H9 (cell line): Measurements from ENCODE around the gene NACC2. TPM values are rescaled to one million over a fixed set of nuclear protein-coding genes. Genes with fewer than 3 reads are reported as not detected.

ENCODE experiments used
- DNase-seq: peaks from one replicate; pipeline ENCODE4 v3.0.0-alpha.2; 2017
- H2AFZ ChIP-seq: one replicate; pipeline ENCODE4 v1.6.1; 2013; ENCODE audit warnings: mild to moderate bottlenecking, low read length, control low read depth, moderate library complexity
- H2AK5ac ChIP-seq: 2 replicates; pipeline ENCODE4 v1.6.1; 2013; ENCODE audit warnings: low read length, control low read depth, mixed read lengths; ENCODE audit not compliant: insufficient read length
- H2BK120ac ChIP-seq: one replicate; pipeline ENCODE4 v1.6.1; 2013; ENCODE audit warnings: low read depth, mild to moderate bottlenecking, low read length, control low read depth, inconsistent platforms; ENCODE audit not compliant: poor library complexity, severe bottlenecking
- H2BK12ac ChIP-seq: 2 replicates; pipeline ENCODE4 v1.6.1; 2013; ENCODE audit warnings: low read length, control low read depth, mixed read lengths, low read depth; ENCODE audit not compliant: insufficient read length
- H2BK15ac ChIP-seq: 2 replicates; pipeline ENCODE4 v1.6.1; 2013; ENCODE audit warnings: low read depth, low read length, control low read depth
- H2BK20ac ChIP-seq: one replicate; pipeline ENCODE4 v1.6.1; 2013; ENCODE audit warnings: low read depth, mild to moderate bottlenecking, low read length, control low read depth, inconsistent platforms; ENCODE audit not compliant: poor library complexity, severe bottlenecking
- H2BK5ac ChIP-seq: 2 replicates; pipeline ENCODE4 v1.6.1; 2013; ENCODE audit warnings: low read length, control low read depth, mixed read lengths; ENCODE audit not compliant: insufficient read length
- H3K14ac ChIP-seq: 2 replicates; pipeline ENCODE4 v1.6.1; 2013; ENCODE audit warnings: low read length, control low read depth; ENCODE audit not compliant: insufficient read depth
- H3K18ac ChIP-seq: 2 replicates; pipeline ENCODE4 v1.6.1; 2013; ENCODE audit warnings: low read depth, mild to moderate bottlenecking, mixed read lengths, low read length, control low read depth; ENCODE audit not compliant: insufficient read length
- H3K23ac ChIP-seq: 2 replicates; pipeline ENCODE4 v1.6.1; 2013; ENCODE audit warnings: low read length, control low read depth, mixed read lengths, low read depth; ENCODE audit not compliant: insufficient read length
- H3K23me2 ChIP-seq: 2 replicates; pipeline ENCODE4 v1.6.1; 2013; ENCODE audit warnings: low read depth, mild to moderate bottlenecking, mixed read lengths, low read length, control low read depth; ENCODE audit not compliant: insufficient read length, poor library complexity, severe bottlenecking
- H3K27ac ChIP-seq: 2 replicates; pipeline ENCODE4 v1.5.1; 2013; ENCODE audit warnings: low read length, control low read depth, mixed read lengths, low read depth; ENCODE audit not compliant: insufficient read length
- H3K27me3 ChIP-seq: 2 replicates; pipeline ENCODE4 v1.6.1; 2013; ENCODE audit warnings: low read length, control low read depth, inconsistent platforms; ENCODE audit not compliant: insufficient read depth
- H3K4ac ChIP-seq: 2 replicates; pipeline ENCODE4 v1.6.1; 2013; ENCODE audit warnings: low read depth, mild to moderate bottlenecking, control low read depth, inconsistent platforms, low read length, moderate library complexity
- H3K4me1 ChIP-seq: 2 replicates; pipeline ENCODE4 v1.6.1; 2013; ENCODE audit warnings: low read length, control low read depth, inconsistent platforms; ENCODE audit not compliant: insufficient read depth
- H3K4me2 ChIP-seq: 2 replicates; pipeline ENCODE4 v1.6.1; 2013; ENCODE audit warnings: low read length, control low read depth, mixed read lengths; ENCODE audit not compliant: insufficient read length, insufficient read depth
- H3K56ac ChIP-seq: 2 replicates; pipeline ENCODE4 v1.6.1; 2013; ENCODE audit warnings: low read depth, mild to moderate bottlenecking, mixed read lengths, low read length, control low read depth; ENCODE audit not compliant: insufficient read length
- H3K79me1 ChIP-seq: 2 replicates; pipeline ENCODE4 v1.6.1; 2013; ENCODE audit warnings: low read depth, mild to moderate bottlenecking, moderate library complexity, low read length, control low read depth, inconsistent platforms; ENCODE audit not compliant: insufficient read depth, poor library complexity, severe bottlenecking
- H3K79me2 ChIP-seq: 2 replicates; pipeline ENCODE4 v1.6.1; 2013; ENCODE audit warnings: low read length, control low read depth, inconsistent platforms; ENCODE audit not compliant: insufficient read depth
- H3K9ac ChIP-seq: 2 replicates; pipeline ENCODE4 v1.6.1; 2013; ENCODE audit warnings: low read length, control low read depth, mixed read lengths; ENCODE audit not compliant: insufficient read length; ENCODE audit errors: extremely low read depth
- H3K9me3 ChIP-seq: one replicate; pipeline ENCODE4 v1.6.1; 2013; ENCODE audit warnings: low read depth, low read length, inconsistent platforms; ENCODE audit not compliant: control insufficient read depth
- H3T11ph ChIP-seq: one replicate; pipeline ENCODE4 v1.6.1; 2013; ENCODE audit warnings: mild to moderate bottlenecking, low read length, control low read depth, inconsistent platforms
- H4K20me1 ChIP-seq: one replicate; pipeline ENCODE4 v1.6.1; 2013; ENCODE audit not compliant: control insufficient read depth, insufficient read length, insufficient read depth
- H4K5ac ChIP-seq: 2 replicates; pipeline ENCODE4 v1.6.1; 2013; ENCODE audit warnings: low read depth, mild to moderate bottlenecking, mixed read lengths, low read length, control low read depth; ENCODE audit not compliant: insufficient read length
- H4K8ac ChIP-seq: replicated peaks from 2 replicates; pipeline ENCODE4 v1.6.1; 2013; ENCODE audit warnings: low read length, control low read depth, mixed read lengths, low read depth; ENCODE audit not compliant: insufficient read length
- H4K91ac ChIP-seq: 2 replicates; pipeline ENCODE4 v1.6.1; 2013; ENCODE audit warnings: low read depth, mild to moderate bottlenecking, moderate library complexity, mixed read lengths, low read length, control low read depth; ENCODE audit not compliant: insufficient read length
- H3K27ac Mint-ChIP-seq, 3 experiments: 2 replicates in 2 of 3; 3 replicates in 1 of 3; pipeline ENCODE4 v1.8.0; 2020 to 2021; ENCODE audit warnings: mixed read lengths in 3 of 3, mild to moderate bottlenecking in 1 of 3, moderate library complexity in 1 of 3
- H3K27me3 Mint-ChIP-seq: 2 replicates; pipeline ENCODE4 v1.8.0; 2021; ENCODE audit warnings: low read depth, mild to moderate bottlenecking, moderate library complexity, mixed read lengths
- H3K36me3 Mint-ChIP-seq, 3 experiments: 2 replicates in 2 of 3; 3 replicates in 1 of 3; pipeline ENCODE4 v1.8.0; 2020 to 2021; ENCODE audit warnings: low read depth in 3 of 3, mixed read lengths in 3 of 3; ENCODE audit not compliant: insufficient read depth in 1 of 3
- H3K4me1 Mint-ChIP-seq, 2 experiments: 2 replicates each; pipeline ENCODE4 v1.8.0; 2020; ENCODE audit warnings: mixed read lengths in 2 of 2
- H3K4me3 Mint-ChIP-seq, 2 experiments: 2 replicates in 1 of 2; 3 replicates in 1 of 2; pipeline ENCODE4 v1.8.0; 2020 to 2021; ENCODE audit warnings: mild to moderate bottlenecking in 2 of 2, mixed read lengths in 2 of 2, moderate library complexity in 1 of 2
- H3K9me3 Mint-ChIP-seq, 2 experiments: 2 replicates in 1 of 2; 3 replicates in 1 of 2; pipeline ENCODE4 v1.8.0; 2020; ENCODE audit warnings: mild to moderate bottlenecking in 2 of 2, mixed read lengths in 2 of 2, moderate library complexity in 1 of 2
- WGBS: extraction: QIAGEN DNeasy Blood & Tissue Kit; methylation state at CpG from one replicate; pipeline ENCODE4 v1.1.7; 2013; ENCODE audit warnings: missing lambda C conversion rate, low lambda C conversion rate, mixed read lengths; ENCODE audit not compliant: insufficient read length; ENCODE audit errors: extremely low coverage; 5-methylcytosine and 5-hydroxymethylcytosine counted together
- total RNA-seq: library from RNA; stranded (reverse); gene quantifications from 2 replicates; pipeline ENCODE4 v1.2.1, GENCODE V29; 2021
- TF ChIP-seq, protein P1 (sequence below): fragments of 200-600 bp; sonication (generic); conservative IDR thresholded peaks from 3 replicates; pipeline ENCODE4 v1.8.0; 2021; ENCODE audit warnings: antibody characterized with exemption, mild to moderate bottlenecking

Gene NACC2
- total RNA-seq, 1 experiment from 2014 or later, result 11.5 TPM

DNA sequence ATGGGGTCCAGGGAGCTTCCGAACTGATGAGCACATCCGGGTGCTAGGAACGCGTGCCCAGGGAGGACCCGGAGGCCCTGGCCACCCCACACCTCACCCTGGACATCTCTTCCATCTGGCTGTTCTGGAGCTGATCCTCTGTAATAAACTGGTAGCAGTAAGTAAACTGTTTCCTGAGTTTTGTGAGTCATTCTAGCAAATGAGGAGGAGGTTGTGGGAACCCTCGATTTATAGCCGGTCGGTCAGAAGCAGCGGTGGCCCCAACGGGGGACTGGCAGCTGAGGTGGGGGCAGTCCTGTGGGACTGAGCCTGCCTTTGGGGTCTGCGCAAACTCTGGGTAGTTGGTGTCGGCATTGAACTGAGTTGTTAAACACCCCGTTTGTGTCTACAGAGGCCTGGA, 118.6 kb downstream of the NACC2 start:
- no CpG with 5 or more reads among the region's 13 CpGs for WGBS
- Histone ChIP-seq H4K5ac (no peak overlapping the region), H3K4me2 (no peak overlapping the region), H2BK15ac (no peak overlapping the region), H4K91ac (no peak overlapping the region), H3K79me2 (no peaks in the 10 kb centered on the region), H4K8ac (no peak overlapping the region), H2BK12ac (no peak overlapping the region), H3K9me3 (no peaks in the 10 kb centered on the region), H3K56ac (no peak overlapping the region), H3K23me2 (no peaks in the 10 kb centered on the region), H3K14ac (no peak overlapping the region), H2BK120ac (no peak overlapping the region), H2BK20ac (no peak overlapping the region), H3K23ac (no peak overlapping the region), H2AFZ (no peak overlapping the region), H3K27me3 (no peaks in the 10 kb centered on the region), H4K20me1 (no peaks in the 10 kb centered on the region), H3K79me1 (no peaks in the 10 kb centered on the region), H3K4ac (no peak overlapping the region), H3K4me1 (no peaks in the 10 kb centered on the region), H2BK5ac (no peak overlapping the region), H3K9ac (no peak overlapping the region), H3K27ac (no peak overlapping the region), H3T11ph (no peak overlapping the region), H3K18ac (no peak overlapping the region), H2AK5ac (no peak overlapping the region)
- Mint-ChIP-seq H3K9me3 (no peaks in the 10 kb centered on the region; a peak in 1 of 5 replicates), H3K36me3 (no peaks in the 10 kb centered on the region), H3K27ac (no peak overlapping the region), H3K4me3 (no peak overlapping the region), H3K4me1 (peaks cover 3 to 10% of the 10 kb centered on the region in 2 experiments; a peak in 3 of 4 replicates), H3K27me3 (peaks cover 2% of the 10 kb centered on the region; the same call in 1 of the 2 replicates)
- DNase-seq, result no peak
- TF ChIP-seq, protein P1, sequence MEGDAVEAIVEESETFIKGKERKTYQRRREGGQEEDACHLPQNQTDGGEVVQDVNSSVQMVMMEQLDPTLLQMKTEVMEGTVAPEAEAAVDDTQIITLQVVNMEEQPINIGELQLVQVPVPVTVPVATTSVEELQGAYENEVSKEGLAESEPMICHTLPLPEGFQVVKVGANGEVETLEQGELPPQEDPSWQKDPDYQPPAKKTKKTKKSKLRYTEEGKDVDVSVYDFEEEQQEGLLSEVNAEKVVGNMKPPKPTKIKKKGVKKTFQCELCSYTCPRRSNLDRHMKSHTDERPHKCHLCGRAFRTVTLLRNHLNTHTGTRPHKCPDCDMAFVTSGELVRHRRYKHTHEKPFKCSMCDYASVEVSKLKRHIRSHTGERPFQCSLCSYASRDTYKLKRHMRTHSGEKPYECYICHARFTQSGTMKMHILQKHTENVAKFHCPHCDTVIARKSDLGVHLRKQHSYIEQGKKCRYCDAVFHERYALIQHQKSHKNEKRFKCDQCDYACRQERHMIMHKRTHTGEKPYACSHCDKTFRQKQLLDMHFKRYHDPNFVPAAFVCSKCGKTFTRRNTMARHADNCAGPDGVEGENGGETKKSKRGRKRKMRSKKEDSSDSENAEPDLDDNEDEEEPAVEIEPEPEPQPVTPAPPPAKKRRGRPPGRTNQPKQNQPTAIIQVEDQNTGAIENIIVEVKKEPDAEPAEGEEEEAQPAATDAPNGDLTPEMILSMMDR, result no peak
